T-helper 2 cell treated with Interferon-gamma antibody and Interleukin-4, amounts not matched to agents 5 μg/mL and 100 μg/mL, for 36 hours (primary cell): ENCODE measurements around the gene TPT1.
"Not testable (repeated sequence)": the region's sequence is repeated elsewhere in the genome, so short reads cannot be mapped to it uniquely, and the experiment has no call there.

Experiments
- DNase-seq: peaks from one replicate; pipeline ENCODE4 v3.0.0; 2021; ENCODE audit warnings: low spot score
- H3K27ac Mint-ChIP-seq: one replicate; pipeline ENCODE4 v1.8.0; 2021; ENCODE audit warnings: mild to moderate bottlenecking, mixed read lengths
- H3K27me3 Mint-ChIP-seq: one replicate; pipeline ENCODE4 v1.8.0; 2021; ENCODE audit warnings: low read depth, mixed read lengths
- H3K36me3 Mint-ChIP-seq: one replicate; pipeline ENCODE4 v1.8.0; 2021; ENCODE audit warnings: low read depth, mixed read lengths
- H3K4me1 Mint-ChIP-seq: one replicate; pipeline ENCODE4 v1.8.0; 2021; ENCODE audit warnings: low read depth, mixed read lengths
- H3K4me3 Mint-ChIP-seq: one replicate; pipeline ENCODE4 v1.8.0; 2022; ENCODE audit warnings: mild to moderate bottlenecking, moderate library complexity, mixed read lengths
- H3K9me3 Mint-ChIP-seq: one replicate; pipeline ENCODE4 v1.8.0; 2021; ENCODE audit warnings: mixed read lengths

Gene TPT1

DNA sequence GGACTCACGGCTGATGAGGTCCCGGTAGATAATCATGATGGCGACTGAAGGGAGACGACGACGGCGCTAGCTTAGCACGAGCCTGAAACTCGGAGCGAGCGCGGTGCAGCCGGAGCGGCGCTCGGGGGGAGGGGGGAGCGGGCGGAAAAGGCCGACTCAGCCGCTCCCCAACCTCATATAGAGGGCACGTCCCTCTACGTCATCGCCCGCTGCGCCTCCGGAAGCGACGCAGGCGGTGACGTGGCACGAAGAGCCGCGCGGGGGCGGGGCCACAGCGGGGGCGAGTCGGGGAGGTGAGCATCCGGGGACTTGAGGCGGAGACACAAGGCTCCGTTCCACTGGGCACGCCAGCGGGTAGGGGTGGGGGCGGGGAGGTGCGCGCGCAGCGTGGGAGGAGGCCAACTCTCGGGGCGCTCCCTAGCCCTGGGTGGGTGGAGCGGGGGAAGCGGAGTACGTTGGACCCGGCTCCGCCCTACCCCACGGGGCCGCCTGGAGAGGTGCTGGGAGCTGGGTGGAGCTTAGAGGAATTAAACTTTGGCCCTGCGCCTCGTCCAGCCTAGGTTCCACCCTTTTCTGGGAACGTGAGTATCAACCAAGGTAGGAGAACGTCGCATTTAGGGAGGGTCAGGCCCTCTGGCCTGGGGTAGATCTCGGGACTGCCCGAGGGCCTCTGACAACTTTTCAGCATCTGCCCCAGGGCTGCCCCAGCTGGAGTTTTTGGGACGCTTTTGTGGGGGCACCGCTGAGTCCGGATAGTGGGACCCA lies at the start of gene TPT1:
Gene TPT1 (minus strand): TSS at position 150 of the 765 bp plus-strand sequence. CDS start 114 bp downstream, at position 36.
- Mint-ChIP-seq H3K36me3 (peaks cover 58% of the 10 kb centered on the region), H3K4me1 (peaks cover 37% of the 10 kb centered on the region), H3K9me3 (no peaks in the 10 kb centered on the region), H3K27me3 (no peaks in the 10 kb centered on the region), H3K27ac (peak within 1 kb of the TSS; percentile 99), H3K4me3 (peak within 1 kb of the TSS; percentile 100)
- DNase-seq, result peak; percentile 99

GRCh38 chr13:45390348-45390747 lies 49.4 kb upstream of the TPT1 start:
- H3K4me1 Mint-ChIP-seq, result peaks cover 17% of the 10 kb centered on the region
- not testable (repeated sequence) for DNase-seq, H3K27me3 Mint-ChIP-seq, H3K4me3 Mint-ChIP-seq, H3K9me3 Mint-ChIP-seq, H3K27ac Mint-ChIP-seq
- peaks cover 43% of the 10 kb centered on the region for H3K36me3 Mint-ChIP-seq

DNA sequence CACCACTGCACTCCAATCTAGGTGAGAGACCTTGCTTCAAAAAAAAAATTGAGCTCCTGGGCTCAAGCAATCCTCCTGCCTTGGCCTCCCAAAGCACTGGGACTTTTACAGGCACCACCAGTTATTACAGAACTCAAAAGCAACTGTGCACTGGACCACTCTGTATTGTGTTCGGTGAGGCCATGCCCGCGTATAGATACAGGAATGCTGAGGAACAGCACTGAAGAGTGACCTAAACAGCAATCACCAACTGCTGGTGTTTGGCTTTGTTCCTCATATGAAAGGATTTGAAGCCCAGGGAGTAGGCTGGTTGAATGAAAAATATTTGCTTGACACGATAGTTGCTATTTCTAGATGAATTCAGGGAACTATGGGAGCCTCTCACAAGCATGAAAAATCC lies 47.7 kb upstream of the TPT1 start:
- peaks cover 37% of the 10 kb centered on the region for H3K36me3 Mint-ChIP-seq
- no peak for DNase-seq

GRCh38 chr13:45386892-45387575 lies 46.1 kb upstream of the TPT1 start:
- not testable (repeated sequence) for DNase-seq, H3K4me1 Mint-ChIP-seq, H3K27me3 Mint-ChIP-seq, H3K9me3 Mint-ChIP-seq, H3K27ac Mint-ChIP-seq, H3K4me3 Mint-ChIP-seq
- peaks cover 34% of the 10 kb centered on the region for H3K36me3 Mint-ChIP-seq

More for the DNA sequence above, 47.7 kb upstream of the TPT1 start:
- H3K4me3 Mint-ChIP-seq, result no peak overlapping the region
- peaks cover 5% of the 10 kb centered on the region for H3K4me1 Mint-ChIP-seq
- no peaks in the 10 kb centered on the region for H3K27me3 Mint-ChIP-seq
- no peak overlapping the region for H3K27ac Mint-ChIP-seq
- no peaks in the 10 kb centered on the region for H3K9me3 Mint-ChIP-seq

GRCh38 chr13:45385907-45386553 lies 45.0 kb upstream of the TPT1 start:
- H3K9me3 Mint-ChIP-seq, result no peaks in the 10 kb centered on the region
- no peaks in the 10 kb centered on the region for H3K27me3 Mint-ChIP-seq
- no peak overlapping the region for H3K27ac Mint-ChIP-seq
- no peak overlapping the region for H3K4me3 Mint-ChIP-seq
- H3K36me3 Mint-ChIP-seq, result peaks cover 30% of the 10 kb centered on the region
- no peak for DNase-seq
- H3K4me1 Mint-ChIP-seq, result peaks cover 5% of the 10 kb centered on the region

DNA sequence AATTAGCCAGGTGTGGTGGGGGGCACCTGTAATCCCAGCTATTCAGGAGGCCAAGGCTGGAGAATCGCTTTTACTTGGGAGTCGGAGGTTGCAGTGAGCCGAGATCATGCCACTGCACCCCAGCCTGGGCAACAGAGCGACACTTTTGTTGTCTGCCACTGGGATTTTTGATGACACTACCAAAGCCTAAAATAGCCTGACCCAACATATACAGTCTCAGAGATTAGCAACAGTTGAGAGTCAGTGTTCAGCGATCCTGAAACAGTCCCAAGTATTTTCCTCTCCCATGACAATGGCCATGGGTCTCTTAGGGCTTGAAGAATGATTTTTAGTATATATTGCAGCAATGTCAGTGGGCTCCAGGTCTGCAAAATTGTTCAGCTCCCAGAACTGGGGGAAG lies 44.3 kb upstream of the TPT1 start:
- no peak for DNase-seq
- H3K36me3 Mint-ChIP-seq, result peaks cover 23% of the 10 kb centered on the region

GRCh38 chr13:45384474-45385174 lies 43.6 kb upstream of the TPT1 start:
- Mint-ChIP-seq H3K27ac (no peak overlapping the region), H3K4me1 (peaks cover 5% of the 10 kb centered on the region), H3K36me3 (peaks cover 22% of the 10 kb centered on the region), H3K9me3 (no peaks in the 10 kb centered on the region), H3K4me3 (no peak overlapping the region), H3K27me3 (no peaks in the 10 kb centered on the region)
- no peak for DNase-seq

More for the DNA sequence above, 44.3 kb upstream of the TPT1 start:
- H3K9me3 Mint-ChIP-seq, result no peaks in the 10 kb centered on the region
- no peak overlapping the region for H3K27ac Mint-ChIP-seq
- H3K4me1 Mint-ChIP-seq, result peaks cover 5% of the 10 kb centered on the region
- H3K4me3 Mint-ChIP-seq, result no peak overlapping the region
- no peaks in the 10 kb centered on the region for H3K27me3 Mint-ChIP-seq

GRCh38 chr13:45382739-45383138 lies 41.8 kb upstream of the TPT1 start:
- H3K27me3 Mint-ChIP-seq, H3K4me3 Mint-ChIP-seq, DNase-seq, H3K27ac Mint-ChIP-seq, H3K4me1 Mint-ChIP-seq, H3K9me3 Mint-ChIP-seq: not testable (repeated sequence)
- peaks cover 16% of the 10 kb centered on the region for H3K36me3 Mint-ChIP-seq

GRCh38 chr13:45381196-45381595 lies 40.2 kb upstream of the TPT1 start:
- Mint-ChIP-seq H3K4me3 (no peak overlapping the region), H3K4me1 (no peaks in the 10 kb centered on the region), H3K9me3 (no peaks in the 10 kb centered on the region), H3K36me3 (peaks cover 8% of the 10 kb centered on the region), H3K27ac (no peak overlapping the region), H3K27me3 (no peaks in the 10 kb centered on the region)
- no peak for DNase-seq

DNA sequence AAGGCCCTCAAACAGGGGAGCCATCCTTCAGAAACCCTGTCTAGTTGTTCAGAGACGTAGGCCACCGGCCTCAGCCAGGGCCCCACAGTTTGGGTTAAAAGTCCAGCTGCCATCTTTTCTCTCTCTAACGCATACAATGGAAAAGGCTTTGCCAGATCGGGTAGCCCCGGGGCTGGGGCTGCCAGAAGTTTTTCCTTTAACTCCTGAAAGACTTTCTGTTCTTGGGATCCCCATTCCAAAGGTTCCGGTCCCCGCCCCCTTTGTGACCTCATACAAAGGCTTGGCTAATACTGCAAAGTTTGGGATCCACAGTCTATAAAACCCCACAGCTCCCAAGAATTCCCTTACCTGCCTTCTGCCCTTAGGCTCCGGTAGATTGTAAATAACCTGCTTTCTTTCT lies 39.7 kb upstream of the TPT1 start:
- H3K9me3 Mint-ChIP-seq, DNase-seq, H3K4me1 Mint-ChIP-seq, H3K4me3 Mint-ChIP-seq, H3K27ac Mint-ChIP-seq, H3K27me3 Mint-ChIP-seq, H3K36me3 Mint-ChIP-seq: not testable (repeated sequence)

- not testable (repeated sequence) for DNase-seq, H3K9me3 Mint-ChIP-seq, H3K27ac Mint-ChIP-seq, H3K36me3 Mint-ChIP-seq, H3K4me3 Mint-ChIP-seq, H3K27me3 Mint-ChIP-seq, H3K4me1 Mint-ChIP-seq
Measured at GRCh38 chr13:45379516-45379915, 38.5 kb upstream of the TPT1 start.

- not testable (repeated sequence) for H3K4me3 Mint-ChIP-seq, H3K4me1 Mint-ChIP-seq, H3K9me3 Mint-ChIP-seq, H3K27me3 Mint-ChIP-seq, H3K36me3 Mint-ChIP-seq, H3K27ac Mint-ChIP-seq, DNase-seq
Measured at GRCh38 chr13:45378786-45379185, 37.8 kb upstream of the TPT1 start.

DNA sequence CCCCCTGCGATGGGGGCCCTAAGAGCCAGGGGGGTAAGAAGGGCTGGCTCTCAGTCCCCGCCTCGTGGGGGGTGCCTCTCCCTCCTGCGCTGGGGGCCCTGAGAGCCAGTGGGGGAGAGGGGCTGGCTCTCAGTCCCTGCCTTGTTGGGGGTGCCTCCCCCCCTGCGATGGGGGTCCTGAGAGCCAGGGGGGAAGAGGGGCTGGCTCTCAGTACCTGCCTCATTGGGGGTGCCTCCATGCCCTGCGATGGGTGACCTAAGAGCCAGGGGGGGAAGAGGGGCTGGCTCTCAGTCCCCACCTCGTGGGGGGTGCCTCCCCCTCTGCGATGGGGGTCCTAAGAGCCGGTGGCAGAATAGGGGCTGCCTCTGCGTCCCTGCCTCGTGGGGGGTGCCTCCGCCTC lies 36.3 kb upstream of the TPT1 start:
- not testable (repeated sequence) for H3K27ac Mint-ChIP-seq, H3K4me1 Mint-ChIP-seq, H3K4me3 Mint-ChIP-seq, DNase-seq, H3K9me3 Mint-ChIP-seq, H3K27me3 Mint-ChIP-seq, H3K36me3 Mint-ChIP-seq

GRCh38 chr13:45376651-45377050 lies 35.7 kb upstream of the TPT1 start:
- H3K9me3 Mint-ChIP-seq, H3K27ac Mint-ChIP-seq, H3K36me3 Mint-ChIP-seq, DNase-seq, H3K27me3 Mint-ChIP-seq, H3K4me1 Mint-ChIP-seq, H3K4me3 Mint-ChIP-seq: not testable (repeated sequence)
